CD1c-positive myeloid dendritic cell (primary cell): ENCODE results near the gene STAT1.
"Not testable (repeated sequence)": the region's sequence is repeated elsewhere in the genome, so short reads cannot be mapped to it uniquely, and the experiment has no call there.

Experiments used
- DNase-seq: peaks from one replicate; pipeline ENCODE4 v3.0.0-alpha.2; 2016; ENCODE audit errors: extremely low spot score

STAT1 gene

GRCh38 chr2:191006997-191007783 is 6.8 kb downstream of the STAT1 start:
- no peak for DNase-seq

GRCh38 chr2:191006297-191006696 is 7.7 kb downstream of the STAT1 start:
- no peak for DNase-seq

GRCh38 chr2:191003405-191004309 is 10.3 kb downstream of the STAT1 start:
- no peak for DNase-seq

GRCh38 chr2:191001624-191002023 is 12.3 kb downstream of the STAT1 start:
- DNase-seq, result no peak

- no peak for DNase-seq
These were observed 12.9 kb downstream of the STAT1 start for GRCh38 chr2:191001032-191001431.

- DNase-seq, result no peak
These were observed 13.9 kb downstream of the STAT1 start for GRCh38 chr2:190999949-191000665.

- no peak for DNase-seq
These were observed 14.9 kb downstream of the STAT1 start for GRCh38 chr2:190999058-190999457.

GRCh38 chr2:190997526-190998113 is 16.4 kb downstream of the STAT1 start:
- DNase-seq, result no peak

- DNase-seq, result peak; percentile 88
These were observed 17.0 kb downstream of the STAT1 start for GRCh38 chr2:190996947-190997346.

GRCh38 chr2:190996338-190996946 is 17.5 kb downstream of the STAT1 start:
- no peak for DNase-seq

GRCh38 chr2:190995315-190995714 is 18.7 kb downstream of the STAT1 start:
- not testable (repeated sequence) for DNase-seq

- DNase-seq, result no peak
These were observed 19.8 kb downstream of the STAT1 start for GRCh38 chr2:190994148-190994547.

GRCh38 chr2:190993292-190993643 is 20.7 kb downstream of the STAT1 start:
- DNase-seq, result no peak

- no peak for DNase-seq
These were observed 23.8 kb downstream of the STAT1 start for GRCh38 chr2:190990132-190990531.

GRCh38 chr2:190988910-190989309 is 25.1 kb downstream of the STAT1 start:
- DNase-seq, result no peak

GRCh38 chr2:190987938-190988337 is 26.0 kb downstream of the STAT1 start:
- DNase-seq, result no peak

GRCh38 chr2:190987116-190987515 is 26.9 kb downstream of the STAT1 start:
- DNase-seq, result no peak

GRCh38 chr2:190986221-190986953 is 27.6 kb downstream of the STAT1 start:
- DNase-seq, result no peak

- DNase-seq, result no peak
These were observed 29.4 kb downstream of the STAT1 start for GRCh38 chr2:190984595-190984994.

GRCh38 chr2:190982262-190983034 is 31.5 kb downstream of the STAT1 start:
- DNase-seq, result no peak
